CD4-positive, alpha-beta memory T cell (primary cell): ENCODE measurements around the gene MICB. TPM values are rescaled to one million over a fixed set of nuclear protein-coding genes. Genes with fewer than 3 reads are reported as not detected.

Experiments used
- CTCF ChIA-PET: fragments of 350-600 bp; sonication (Branson Sonifier 250); formaldehyde crosslinking; loops from one replicate; lab custom pipeline; 2021; ENCODE audit warnings: inconsistent platforms; ENCODE audit not compliant: partially characterized antibody; lab: Charles Lee
- POLR2A ChIA-PET: fragments of 350-600 bp; sonication (Branson Sonifier 250); formaldehyde crosslinking; loops from one replicate; lab custom pipeline; 2021; ENCODE audit not compliant: partially characterized antibody; lab: Charles Lee
- DNase-seq, 5 donors: peaks; one replicate each; pipeline versions ENCODE4 v3.0.0 to v3.0.0-alpha.2; 2020 to 2022; ENCODE audit warnings: mixed read lengths in 1 of 5
- H3K27ac ChIP-seq: one replicate; pipeline ENCODE4 v1.7.0; 2013; ENCODE audit warnings: low read depth, low read length
- H3K27me3 ChIP-seq: 2 replicates; pipeline ENCODE4 v1.7.0; 2013; ENCODE audit warnings: mild to moderate bottlenecking, low read length, moderate library complexity; ENCODE audit not compliant: insufficient read depth
- H3K36me3 ChIP-seq: 2 replicates; pipeline ENCODE4 v1.7.0; 2013; ENCODE audit warnings: mild to moderate bottlenecking, low read length, moderate library complexity; ENCODE audit not compliant: insufficient read depth
- H3K4me1 ChIP-seq: 2 replicates; pipeline ENCODE4 v1.7.0; 2013; ENCODE audit warnings: mild to moderate bottlenecking, low read length, moderate library complexity; ENCODE audit not compliant: insufficient read depth
- H3K4me3 ChIP-seq, 2 donors: one replicate each; pipeline ENCODE4 v1.7.0; 2013; ENCODE audit warnings: low read length in 2 of 2, mild to moderate bottlenecking in 1 of 2
- H3K9me3 ChIP-seq, 2 donors: one replicate each; pipeline ENCODE4 v1.7.0; 2013; ENCODE audit warnings: low read length in 2 of 2, control low read depth in 1 of 2; ENCODE audit not compliant: control insufficient read depth in 1 of 2
- H3K27ac Mint-ChIP-seq, 7 donors: one replicate each; pipeline ENCODE4 v1.8.0; 2020 to 2021; ENCODE audit warnings: mixed read lengths in 7 of 7, mild to moderate bottlenecking in 6 of 7, inconsistent platforms in 3 of 7, moderate library complexity in 3 of 7
- H3K27me3 Mint-ChIP-seq, 2 donors: one replicate each; pipeline ENCODE4 v1.8.0; 2020 to 2021; ENCODE audit warnings: mixed read lengths in 2 of 2
- H3K36me3 Mint-ChIP-seq, 2 donors: one replicate each; pipeline ENCODE4 v1.8.0; 2020 to 2021; ENCODE audit warnings: mixed read lengths in 2 of 2, inconsistent platforms in 1 of 2, mild to moderate bottlenecking in 1 of 2
- H3K4me1 Mint-ChIP-seq, 4 donors: one replicate each; pipeline ENCODE4 v1.8.0; 2020 to 2021; ENCODE audit warnings: mixed read lengths in 4 of 4, mild to moderate bottlenecking in 1 of 4
- H3K4me3 Mint-ChIP-seq, 8 donors: one replicate each; pipeline ENCODE4 v1.8.0; 2020 to 2021; ENCODE audit warnings: mixed read lengths in 8 of 8, mild to moderate bottlenecking in 7 of 8, moderate library complexity in 6 of 8, inconsistent platforms in 3 of 8
- H3K9me3 Mint-ChIP-seq, 8 donors: one replicate each; pipeline ENCODE4 v1.8.0; 2020 to 2021; ENCODE audit warnings: mixed read lengths in 8 of 8, mild to moderate bottlenecking in 5 of 8, inconsistent platforms in 3 of 8, moderate library complexity in 1 of 8
- intact Hi-C: fragments of 100-400 bp; cut with micrococcal nuclease; formaldehyde crosslinking; loops from one replicate; pipeline ENCODE4 v1.15.1; 2023
- polyA plus RNA-seq, 2 donors: library from polyadenylated mRNA; unstranded; fragments of 300-500 nt; fragmentation: Illumina TruSeq; gene quantifications; one replicate each; pipeline ENCODE4 v1.2.3, GENCODE V29; 2021
- total RNA-seq, 2 experiments: library from RNA; stranded (reverse); gene quantifications; one replicate each; pipeline ENCODE4 v1.2.3, GENCODE V29; 2021

MICB gene
- total and polyA plus RNA-seq, 4 experiments from 2014 or later = 8.0 to 26.3 (median 16.5) TPM

GRCh38 chr6:31538805-31539400 is 41.0 kb downstream of the MICB start:
- DNase-seq = peak in 1 of 5 donors; percentile 54
- intact Hi-C loops = no loop called here
- ChIA-PET POLR2A (interaction anchor here (0.7 to 52.5 kb wide), 6 partner anchors 8 to 77 kb away, joined by 3 to 3597 read pairs (median 28); partner anchors contain the start of genes LST1, LTA, LTB and MCCD1), CTCF (interaction anchor here (1.0 to 35.1 kb wide), 4 partner anchors 10 to 60 kb away, joined by 4 to 1152 read pairs (median 6); partner anchors contain the start of gene NCR3)
- H3K9me3 Mint-ChIP-seq = peaks cover 0 to 4% (median 0%) of the 10 kb centered on the region in 8 donors
- Histone ChIP-seq H3K4me3 (no peak overlapping the region), H3K4me1 (peaks cover 39% of the 10 kb centered on the region), H3K9me3 (no peaks in the 10 kb centered on the region), H3K27me3 (no peaks in the 10 kb centered on the region), H3K27ac (peak overlapping the region; percentile 94), H3K36me3 (peaks cover 55% of the 10 kb centered on the region)
- peaks cover 61 to 74% of the 10 kb centered on the region in 2 donors for H3K36me3 Mint-ChIP-seq
- no peaks in the 10 kb centered on the region for H3K27me3 Mint-ChIP-seq
- H3K4me1 Mint-ChIP-seq = peaks cover 39 to 72% (median 56%) of the 10 kb centered on the region in 4 donors
- peak overlapping the region; percentile 72 to 100 (median 94) for H3K27ac Mint-ChIP-seq
- peak overlapping the region; percentile 46 to 99 (median 98) for H3K4me3 Mint-ChIP-seq

- Mint-ChIP-seq H3K4me1 (peaks cover 40 to 68% (median 53%) of the 10 kb centered on the region in 4 donors), H3K27me3 (no peaks in the 10 kb centered on the region), H3K4me3 (peak overlapping the region; percentile 96 to 99 (median 98)), H3K36me3 (peaks cover 44 to 56% of the 10 kb centered on the region in 2 donors), H3K9me3 (peaks cover 0 to 4% (median 0%) of the 10 kb centered on the region in 8 donors), H3K27ac (peak overlapping the region; percentile 85 to 100 (median 99))
- DNase-seq = no peak
- peak overlapping the region; percentile 94 for H3K27ac ChIP-seq
- H3K4me3 ChIP-seq = peak overlapping the region; percentile 96 to 97
- H3K4me1 ChIP-seq = peaks cover 39% of the 10 kb centered on the region
- POLR2A ChIA-PET = interaction anchor here (1.0 to 52.5 kb wide), 23 partner anchors 9 to 1432 kb away, joined by 3 to 3597 read pairs (median 8); partner anchors contain the start of genes ABHD16A, C6orf47, CLIC1 and CSNK2B
- H3K36me3 ChIP-seq = peaks cover 37% of the 10 kb centered on the region
- H3K9me3 ChIP-seq = no peaks in the 10 kb centered on the region
- intact Hi-C loops = loop anchor here (1.0 to 5.0 kb wide), 4 partner anchors 46 to 277 kb away; partner anchors contain the start of genes BAG6, HLA-C, HSPA1A and HSPA1L
- H3K27me3 ChIP-seq = no peaks in the 10 kb centered on the region
- CTCF ChIA-PET = interaction anchor here (0.6 to 35.1 kb wide), 9 partner anchors 10 to 111 kb away, joined by 3 to 1152 read pairs (median 13); partner anchors contain the start of genes BAG6, LTB, MICB and NCR3
Observed at GRCh38 chr6:31540640-31541039, 42.7 kb downstream of the MICB start.

GRCh38 chr6:31541059-31541657 is 43.2 kb downstream of the MICB start:
- ChIA-PET CTCF (interaction anchor here (0.6 to 35.1 kb wide), 14 partner anchors 10 to 125 kb away, joined by 3 to 1152 read pairs (median 6); partner anchors contain the start of genes BAG6, LST1, LTB and MICB), POLR2A (interaction anchor here (0.7 to 52.5 kb wide), 42 partner anchors 9 to 1431 kb away, joined by 3 to 3597 read pairs (median 4); partner anchors contain the start of genes ABHD16A, BAG6, C6orf47 and CLIC1)
- H3K4me1 ChIP-seq = peaks cover 41% of the 10 kb centered on the region
- no peaks in the 10 kb centered on the region for H3K27me3 ChIP-seq
- peaks cover 0 to 4% (median 0%) of the 10 kb centered on the region in 8 donors for H3K9me3 Mint-ChIP-seq
- H3K4me3 Mint-ChIP-seq = peak overlapping the region; percentile 96 to 99 (median 98)
- peak overlapping the region; percentile 94 to 100 (median 99) for H3K27ac Mint-ChIP-seq
- H3K36me3 ChIP-seq = peaks cover 32% of the 10 kb centered on the region
- H3K4me3 ChIP-seq = peak overlapping the region; percentile 96 to 97
- peaks cover 36 to 63% (median 49%) of the 10 kb centered on the region in 4 donors for H3K4me1 Mint-ChIP-seq
- peak overlapping the region; percentile 94 for H3K27ac ChIP-seq
- H3K27me3 Mint-ChIP-seq = no peaks in the 10 kb centered on the region
- intact Hi-C loops = loop anchor here (1.0 to 5.0 kb wide), 4 partner anchors 47 to 276 kb away; partner anchors contain the start of genes BAG6, HLA-C, HSPA1A and HSPA1L
- peaks cover 38 to 51% of the 10 kb centered on the region in 2 donors for H3K36me3 Mint-ChIP-seq
- H3K9me3 ChIP-seq = no peaks in the 10 kb centered on the region
- DNase-seq = peak; percentile 80 to 91 (median 84)

- intact Hi-C loops = loop anchor here (1.0 to 5.0 kb wide), 7 partner anchors 30 to 275 kb away; partner anchors contain the start of genes BAG6, HLA-C, HSPA1A and HSPA1L
- H3K36me3 Mint-ChIP-seq = peaks cover 32 to 44% of the 10 kb centered on the region in 2 donors
- POLR2A ChIA-PET = interaction anchor here (0.7 to 52.5 kb wide), 41 partner anchors 9 to 1430 kb away, joined by 3 to 3597 read pairs (median 5); partner anchors contain the start of genes ABHD16A, BAG6, C6orf47 and CLIC1
- peak within 1 kb of the TSS; percentile 96 to 99 (median 98) for H3K4me3 Mint-ChIP-seq
- H3K4me1 Mint-ChIP-seq = peaks cover 38 to 63% (median 51%) of the 10 kb centered on the region in 4 donors
- H3K27me3 Mint-ChIP-seq = no peaks in the 10 kb centered on the region
- H3K4me1 ChIP-seq = peaks cover 48% of the 10 kb centered on the region
- H3K9me3 Mint-ChIP-seq = peaks cover 0 to 4% (median 0%) of the 10 kb centered on the region in 8 donors
- H3K4me3 ChIP-seq = peak within 1 kb of the TSS; percentile 96 to 97
- DNase-seq = peak; percentile 95 to 97 (median 96)
- H3K27me3 ChIP-seq = no peaks in the 10 kb centered on the region
- CTCF ChIA-PET = interaction anchor here (1.0 to 35.1 kb wide), 14 partner anchors 9 to 284 kb away, joined by 3 to 1152 read pairs (median 6); partner anchors contain the start of genes BAG6, LST1, LTB and MICB
- peak within 1 kb of the TSS; percentile 94 to 100 (median 99) for H3K27ac Mint-ChIP-seq
- peak within 1 kb of the TSS; percentile 94 for H3K27ac ChIP-seq
- no peaks in the 10 kb centered on the region for H3K9me3 ChIP-seq
- H3K36me3 ChIP-seq = peaks cover 25% of the 10 kb centered on the region
Observed at GRCh38 chr6:31541658-31542521, 43.9 kb downstream of the MICB start, which contains the start of gene DDX39B. Gene DDX39B, minus strand, starts transcription at chr6:31542003. Its CDS starts 1,471 bp downstream, at chr6:31540532.

GRCh38 chr6:31543639-31544038 is 45.7 kb downstream of the MICB start:
- Mint-ChIP-seq H3K36me3 (peaks cover 23 to 35% of the 10 kb centered on the region in 2 donors), H3K4me3 (peak overlapping the region in 1 of 8 donors; percentile 37), H3K27ac (peak overlapping the region in 1 of 7 donors; percentile 100), H3K4me1 (peaks cover 40 to 71% (median 54%) of the 10 kb centered on the region in 4 donors), H3K9me3 (peaks cover 0 to 4% (median 0%) of the 10 kb centered on the region in 8 donors), H3K27me3 (no peaks in the 10 kb centered on the region)
- H3K9me3 ChIP-seq = no peaks in the 10 kb centered on the region
- intact Hi-C loops = loop anchor here (2.0 to 5.0 kb wide), 3 partner anchors 143 to 274 kb away; partner anchors contain the start of genes HLA-C, HSPA1A and HSPA1L
- CTCF ChIA-PET = interaction anchor here (1.5 to 35.1 kb wide), 3 partner anchors 50 to 283 kb away, joined by 3 to 1152 read pairs (median 49); partner anchors contain the start of gene NCR3
- peak overlapping the region; percentile 94 for H3K27ac ChIP-seq
- H3K27me3 ChIP-seq = no peaks in the 10 kb centered on the region
- POLR2A ChIA-PET = interaction anchor here (3.2 to 52.5 kb wide), 3 partner anchors 39 to 108 kb away, joined by 24 to 3597 read pairs (median 152); partner anchors contain the start of genes BAG6, LST1, LTA and LTB
- peaks cover 18% of the 10 kb centered on the region for H3K36me3 ChIP-seq
- DNase-seq = no peak
- peaks cover 59% of the 10 kb centered on the region for H3K4me1 ChIP-seq
- H3K4me3 ChIP-seq = no peak overlapping the region
